GM21423 (cell line): ENCODE data around the gene ASTN1.

Experiments used
- ATAC-seq: cut with Tn5 transposase; IDR thresholded peaks from one replicate; pipeline ENCODE4 v1.9.1; 2021; ENCODE audit warnings: mild to moderate bottlenecking, moderate library complexity; ENCODE audit not compliant: unreplicated experiment

ASTN1 gene

GRCh38 chr1:176934370-176934769 lies 230.1 kb downstream of the ASTN1 start:
- ATAC-seq, result no peak

GRCh38 chr1:176932114-176933104 lies 232.1 kb downstream of the ASTN1 start:
- no peak for ATAC-seq

- ATAC-seq, result no peak
Observed at GRCh38 chr1:176931526-176931925, 233.0 kb downstream of the ASTN1 start.

GRCh38 chr1:176926330-176927086 lies 238.0 kb downstream of the ASTN1 start:
- no peak for ATAC-seq

- no peak for ATAC-seq
Observed at GRCh38 chr1:176925223-176925622, 239.3 kb downstream of the ASTN1 start.

- ATAC-seq, result no peak
Observed at GRCh38 chr1:176923283-176923682, 241.2 kb downstream of the ASTN1 start.

GRCh38 chr1:176919386-176920378 lies 244.8 kb downstream of the ASTN1 start:
- ATAC-seq, result no peak

- no peak for ATAC-seq
Observed at GRCh38 chr1:176905648-176906047, 258.9 kb downstream of the ASTN1 start.

GRCh38 chr1:176904057-176904751 lies 260.3 kb downstream of the ASTN1 start:
- no peak for ATAC-seq

- no peak for ATAC-seq
Observed at GRCh38 chr1:176903474-176903873, 261.0 kb downstream of the ASTN1 start.

GRCh38 chr1:176899321-176899720 lies 265.2 kb downstream of the ASTN1 start:
- no peak for ATAC-seq

- peak; percentile 70 for ATAC-seq
Observed at GRCh38 chr1:176897350-176898236, 266.9 kb downstream of the ASTN1 start.

GRCh38 chr1:176896216-176896615 lies 268.3 kb downstream of the ASTN1 start:
- no peak for ATAC-seq

GRCh38 chr1:176894450-176894849 lies 270.1 kb downstream of the ASTN1 start:
- no peak for ATAC-seq

- ATAC-seq, result no peak
Observed at GRCh38 chr1:176893625-176894352, 270.7 kb downstream of the ASTN1 start.

- no peak for ATAC-seq
Observed at GRCh38 chr1:176888471-176889032, 276.0 kb downstream of the ASTN1 start.

- no peak for ATAC-seq
Observed at GRCh38 chr1:176885751-176886150, 278.8 kb downstream of the ASTN1 start.

- ATAC-seq, result no peak
Observed at GRCh38 chr1:176885341-176885740, 279.2 kb downstream of the ASTN1 start.
